ENCODE data around the gene PITPNC1.

Gene PITPNC1

DNA sequence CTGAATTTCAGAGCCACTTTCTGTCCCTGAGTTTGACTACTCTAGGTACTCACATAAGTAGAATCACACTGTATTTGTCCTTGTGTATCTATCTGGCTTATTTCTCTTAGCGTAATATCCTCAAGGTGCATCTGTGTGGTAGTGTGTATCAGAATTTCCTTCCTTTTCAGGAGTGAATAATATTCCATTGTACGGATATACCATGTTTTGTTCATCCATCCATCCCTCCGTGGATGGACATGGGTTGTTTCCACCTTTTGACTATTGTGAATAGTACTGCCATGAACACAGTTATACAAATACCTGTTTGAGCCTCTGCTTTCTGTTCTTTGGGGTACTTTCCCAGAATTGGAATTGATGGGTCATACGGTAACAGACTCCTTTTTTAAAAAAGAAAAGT, 111.7 kb downstream of the PITPNC1 start:
- no peak for TF ChIP-seq SIN3A (IDR thresholded peaks at IDR 0.05; ENCODE audit: borderline replicate concordance, insufficient read depth, low read length)
- no peak for TF ChIP-seq TAF1 (IDR thresholded peaks at IDR 0.05; ENCODE audit: borderline replicate concordance, insufficient read depth, low read length)
- no peak for TF ChIP-seq FOXP2 (optimal IDR thresholded peaks at IDR 0.05; ENCODE audit: borderline replicate concordance, extremely low read depth, extremely low read length, insufficient read depth)
- TF ChIP-seq, protein P1, sequence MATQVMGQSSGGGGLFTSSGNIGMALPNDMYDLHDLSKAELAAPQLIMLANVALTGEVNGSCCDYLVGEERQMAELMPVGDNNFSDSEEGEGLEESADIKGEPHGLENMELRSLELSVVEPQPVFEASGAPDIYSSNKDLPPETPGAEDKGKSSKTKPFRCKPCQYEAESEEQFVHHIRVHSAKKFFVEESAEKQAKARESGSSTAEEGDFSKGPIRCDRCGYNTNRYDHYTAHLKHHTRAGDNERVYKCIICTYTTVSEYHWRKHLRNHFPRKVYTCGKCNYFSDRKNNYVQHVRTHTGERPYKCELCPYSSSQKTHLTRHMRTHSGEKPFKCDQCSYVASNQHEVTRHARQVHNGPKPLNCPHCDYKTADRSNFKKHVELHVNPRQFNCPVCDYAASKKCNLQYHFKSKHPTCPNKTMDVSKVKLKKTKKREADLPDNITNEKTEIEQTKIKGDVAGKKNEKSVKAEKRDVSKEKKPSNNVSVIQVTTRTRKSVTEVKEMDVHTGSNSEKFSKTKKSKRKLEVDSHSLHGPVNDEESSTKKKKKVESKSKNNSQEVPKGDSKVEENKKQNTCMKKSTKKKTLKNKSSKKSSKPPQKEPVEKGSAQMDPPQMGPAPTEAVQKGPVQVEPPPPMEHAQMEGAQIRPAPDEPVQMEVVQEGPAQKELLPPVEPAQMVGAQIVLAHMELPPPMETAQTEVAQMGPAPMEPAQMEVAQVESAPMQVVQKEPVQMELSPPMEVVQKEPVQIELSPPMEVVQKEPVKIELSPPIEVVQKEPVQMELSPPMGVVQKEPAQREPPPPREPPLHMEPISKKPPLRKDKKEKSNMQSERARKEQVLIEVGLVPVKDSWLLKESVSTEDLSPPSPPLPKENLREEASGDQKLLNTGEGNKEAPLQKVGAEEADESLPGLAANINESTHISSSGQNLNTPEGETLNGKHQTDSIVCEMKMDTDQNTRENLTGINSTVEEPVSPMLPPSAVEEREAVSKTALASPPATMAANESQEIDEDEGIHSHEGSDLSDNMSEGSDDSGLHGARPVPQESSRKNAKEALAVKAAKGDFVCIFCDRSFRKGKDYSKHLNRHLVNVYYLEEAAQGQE (IDR thresholded peaks at IDR 0.05; ENCODE audit: insufficient read depth in 1 of 2, low read depth in 2 of 2, low read length in 2 of 2), result no peak
- no peak for TF ChIP-seq POLR2AphosphoS5 (IDR thresholded peaks at IDR 0.05; ENCODE audit: low read depth, low read length)

DNA sequence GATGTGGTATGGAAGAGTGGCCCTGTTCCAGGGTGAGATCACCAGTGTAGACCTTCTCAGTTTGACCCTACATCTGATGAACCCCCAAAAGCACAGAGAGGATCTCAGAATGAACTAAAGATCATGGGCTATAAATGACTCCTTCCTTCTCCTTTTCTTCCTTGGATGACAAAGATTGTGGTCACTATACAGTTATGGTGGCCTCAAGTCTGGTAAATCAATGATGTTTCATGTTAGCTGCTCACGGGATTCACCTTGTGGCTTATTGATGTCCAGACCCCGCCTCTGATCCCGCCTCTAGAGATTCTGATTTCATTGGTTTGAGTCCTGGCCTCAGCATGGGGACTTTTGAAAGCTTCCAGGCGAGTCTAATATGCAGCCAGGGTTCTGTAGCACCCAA, 112.2 kb downstream of the PITPNC1 start:
- no peak for TF ChIP-seq POLR2AphosphoS5 (IDR thresholded peaks at IDR 0.05; ENCODE audit: low read depth, low read length)
- TF ChIP-seq, protein P1 (IDR thresholded peaks at IDR 0.05; ENCODE audit: insufficient read depth in 1 of 2, low read depth in 2 of 2, low read length in 2 of 2), result no peak
- no peak for TF ChIP-seq TAF1 (IDR thresholded peaks at IDR 0.05; ENCODE audit: borderline replicate concordance, insufficient read depth, low read length)

DNA sequence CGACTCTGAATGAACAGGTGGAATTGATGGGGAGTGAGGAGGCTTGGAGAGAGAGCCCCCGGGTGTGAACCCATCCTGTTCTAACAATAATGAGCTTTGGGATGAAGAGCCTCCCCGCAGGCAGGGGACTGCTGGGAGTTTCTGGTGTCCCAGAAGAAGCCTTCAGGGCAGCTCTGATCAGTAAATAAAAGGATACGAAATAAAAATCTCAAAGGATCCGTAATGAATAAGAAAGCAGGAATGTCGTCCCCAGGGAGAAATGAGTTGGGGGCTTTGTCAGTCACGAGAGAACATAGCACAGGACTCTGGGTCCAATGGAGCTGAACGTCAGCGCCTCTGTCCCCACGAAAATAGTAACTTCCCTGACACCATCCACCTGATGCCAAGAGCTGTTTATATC, 113.4 kb downstream of the PITPNC1 start:
- TF ChIP-seq FOXP2 (optimal IDR thresholded peaks at IDR 0.05; ENCODE audit: borderline replicate concordance, extremely low read depth, extremely low read length, insufficient read depth) (no peak), POLR2AphosphoS5 (IDR thresholded peaks at IDR 0.05; ENCODE audit: low read depth, low read length) (no peak), TAF1 (IDR thresholded peaks at IDR 0.05; ENCODE audit: borderline replicate concordance, insufficient read depth, low read length) (no peak), SIN3A (IDR thresholded peaks at IDR 0.05; ENCODE audit: borderline replicate concordance, insufficient read depth, low read length) (no peak)
- TF ChIP-seq, protein P1 (IDR thresholded peaks at IDR 0.05; ENCODE audit: insufficient read depth in 1 of 2, low read depth in 2 of 2, low read length in 2 of 2), result no peak

DNA sequence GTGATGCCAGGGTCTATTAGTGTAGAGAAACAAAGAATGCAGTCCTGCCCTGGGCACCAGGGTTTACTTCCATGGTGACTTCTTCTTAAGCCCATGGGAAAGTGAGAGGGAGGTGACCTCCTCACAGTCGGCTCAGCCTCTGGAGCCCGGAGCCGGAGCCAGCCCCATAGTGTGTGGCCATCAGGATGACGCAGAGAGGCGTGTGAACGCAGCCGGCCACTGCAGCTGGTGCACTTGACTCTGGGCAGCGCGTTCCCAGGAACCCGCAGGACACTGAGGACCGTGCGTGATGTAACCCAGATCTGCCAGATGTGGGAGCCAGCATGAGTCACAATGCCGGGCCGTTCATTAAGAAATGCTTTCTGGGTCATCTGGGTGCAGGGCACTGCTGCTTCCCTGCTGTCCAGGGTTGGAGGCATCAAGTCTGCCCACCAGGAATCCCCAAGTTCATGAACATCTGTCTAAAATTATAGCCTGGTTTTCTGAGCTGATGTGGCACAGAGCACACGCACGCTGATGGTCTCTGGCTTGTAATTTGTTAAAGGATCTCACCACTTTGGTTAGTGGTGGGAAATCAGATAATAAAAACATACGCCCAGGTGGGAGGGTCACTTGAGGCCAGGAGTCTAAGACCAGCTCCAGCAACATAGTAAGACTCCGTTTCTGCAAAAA, 114.1 kb downstream of the PITPNC1 start:
- TF ChIP-seq TAF1 (IDR thresholded peaks at IDR 0.05; ENCODE audit: borderline replicate concordance, insufficient read depth, low read length), result no peak
- peak; percentile 65 for TF ChIP-seq POLR2AphosphoS5 (IDR thresholded peaks at IDR 0.05; ENCODE audit: low read depth, low read length)
- TF ChIP-seq, protein P1 (IDR thresholded peaks at IDR 0.05; ENCODE audit: insufficient read depth in 1 of 2, low read depth in 2 of 2, low read length in 2 of 2), result no peak
- no peak for TF ChIP-seq SIN3A (IDR thresholded peaks at IDR 0.05; ENCODE audit: borderline replicate concordance, insufficient read depth, low read length)
- peak; percentile 94 for TF ChIP-seq FOXP2 (optimal IDR thresholded peaks at IDR 0.05; ENCODE audit: borderline replicate concordance, extremely low read depth, extremely low read length, insufficient read depth)

DNA sequence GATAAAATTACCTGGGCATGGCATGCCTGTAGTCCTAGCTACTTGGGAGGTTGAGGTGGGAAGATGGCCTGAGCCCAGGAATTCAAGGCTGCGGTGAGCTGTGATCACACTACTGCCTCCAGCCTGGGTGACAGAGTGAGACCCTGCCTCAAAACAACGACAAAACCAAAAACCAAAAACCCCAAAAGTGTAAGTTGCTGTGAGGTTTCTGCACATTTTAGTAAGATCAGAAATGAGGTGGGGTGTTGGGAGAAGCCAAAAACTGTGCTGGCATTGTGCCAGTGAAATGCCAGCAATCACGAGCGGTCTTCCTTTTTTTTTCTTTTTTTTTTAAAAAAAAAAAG, 114.6 kb downstream of the PITPNC1 start:
- TF ChIP-seq SIN3A (IDR thresholded peaks at IDR 0.05; ENCODE audit: borderline replicate concordance, insufficient read depth, low read length), result no peak
- no peak for TF ChIP-seq TAF1 (IDR thresholded peaks at IDR 0.05; ENCODE audit: borderline replicate concordance, insufficient read depth, low read length)
- TF ChIP-seq POLR2AphosphoS5 (IDR thresholded peaks at IDR 0.05; ENCODE audit: low read depth, low read length), result no peak
- TF ChIP-seq, protein P1 (IDR thresholded peaks at IDR 0.05; ENCODE audit: insufficient read depth in 1 of 2, low read depth in 2 of 2, low read length in 2 of 2), result no peak
- TF ChIP-seq FOXP2 (optimal IDR thresholded peaks at IDR 0.05; ENCODE audit: borderline replicate concordance, extremely low read depth, extremely low read length, insufficient read depth), result no peak

Data from PFSK-1 (cell line).